C1 segment of cervical spinal cord (tissue), 14 donors: ENCODE data around the gene PBOV1.
"Not testable (repeated sequence)": the region's sequence is repeated elsewhere in the genome, so short reads cannot be mapped to it uniquely, and the experiment has no call there.

Source experiments
- DNase-seq, 14 donors: peaks; one replicate each; lab custom pipeline; 2025; lab: John Stamatoyannopoulos, UW

Gene PBOV1

GRCh38 chr6:138238368-138238767 is 20.1 kb upstream of the PBOV1 start:
- DNase-seq, result no peak

GRCh38 chr6:138237463-138237862 is 19.2 kb upstream of the PBOV1 start:
- DNase-seq, result no peak

DNA sequence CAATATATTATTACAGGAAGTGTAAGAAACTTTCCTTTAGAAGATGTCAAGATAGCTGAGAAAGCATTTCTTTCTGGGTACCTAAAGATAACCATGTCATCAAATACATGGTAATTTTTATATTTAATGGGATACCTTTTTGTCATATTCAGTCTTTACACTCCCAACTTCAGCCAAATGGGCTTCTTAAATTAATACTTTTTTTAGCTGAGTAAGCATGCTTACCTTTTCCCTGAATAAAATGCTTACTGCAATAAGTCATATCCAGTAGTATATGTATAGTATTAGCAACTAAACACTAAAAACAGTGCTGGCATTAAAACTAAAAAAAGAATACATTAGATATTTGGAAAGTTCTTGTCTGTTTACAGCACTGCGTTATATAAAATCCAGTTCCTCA is 17.4 kb upstream of the PBOV1 start:
- DNase-seq, result no peak

- no peak for DNase-seq
These were observed 16.9 kb upstream of the PBOV1 start for GRCh38 chr6:138235205-138235604.

- DNase-seq, result no peak
These were observed 16.1 kb upstream of the PBOV1 start for GRCh38 chr6:138234363-138234762.

DNA sequence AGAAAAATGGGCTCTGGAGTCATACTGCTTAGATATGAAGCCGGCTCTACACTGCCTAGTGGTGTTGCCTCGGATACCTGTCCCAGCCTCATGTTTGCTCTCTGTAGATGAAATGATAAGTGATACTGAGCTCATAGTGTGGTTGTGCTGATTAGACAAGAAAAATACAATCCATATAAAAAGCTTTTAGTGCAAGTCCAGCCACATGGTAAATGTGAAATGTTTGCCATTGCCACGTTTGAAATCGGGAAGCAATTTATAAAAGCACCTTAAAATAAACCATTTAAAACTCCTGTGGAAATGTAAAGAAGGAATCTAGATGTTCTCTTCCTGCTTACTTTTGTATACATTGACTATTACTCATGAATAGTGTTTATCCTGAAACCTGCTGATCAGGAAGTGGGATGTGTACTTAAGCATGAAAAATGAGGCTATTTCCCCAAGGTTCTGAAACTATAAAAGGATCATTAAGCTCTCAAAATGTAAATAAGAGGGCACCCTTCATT is 13.1 kb upstream of the PBOV1 start:
- peak in 1 of 14 donors; percentile 64 for DNase-seq

GRCh38 chr6:138230759-138231380 is 12.6 kb upstream of the PBOV1 start:
- DNase-seq, result peak in 1 of 14 donors; percentile 64

GRCh38 chr6:138230221-138230620 is 11.9 kb upstream of the PBOV1 start:
- DNase-seq, result peak in 1 of 14 donors; percentile 29

- DNase-seq, result peak in 1 of 14 donors; percentile 33
These were observed 11.4 kb upstream of the PBOV1 start for GRCh38 chr6:138229663-138230179.

GRCh38 chr6:138229072-138229471 is 10.8 kb upstream of the PBOV1 start:
- no peak for DNase-seq

GRCh38 chr6:138227316-138227781 is 9.1 kb upstream of the PBOV1 start:
- DNase-seq, result no peak

DNA sequence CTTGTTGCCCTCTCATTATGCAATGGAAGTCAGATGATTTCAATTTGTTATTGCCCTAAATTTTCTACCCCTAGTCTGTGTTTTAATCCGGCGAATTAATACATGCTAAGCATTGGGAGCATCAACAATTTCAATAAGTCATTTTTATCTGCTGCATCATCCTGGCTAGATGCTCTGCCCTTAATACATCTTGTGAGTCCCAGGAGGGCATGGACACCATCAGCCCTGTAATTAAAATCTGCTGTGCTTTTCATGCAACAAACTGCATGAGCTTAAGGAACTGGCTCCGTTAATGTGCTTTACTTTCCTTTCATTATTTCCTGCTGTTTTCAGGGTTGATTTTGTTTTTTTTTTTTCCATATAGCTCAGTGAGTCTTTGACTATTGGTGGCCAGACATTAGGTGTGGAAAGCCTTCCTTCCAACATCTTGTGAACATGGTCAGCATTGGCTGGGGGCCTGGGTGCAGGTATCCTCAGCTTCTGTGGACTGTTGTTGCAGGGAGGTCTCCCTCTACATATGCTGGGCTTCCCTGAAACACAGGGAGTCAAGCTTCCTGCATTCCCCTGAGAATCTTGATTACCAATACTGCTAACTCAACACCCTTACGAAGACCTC is 8.5 kb upstream of the PBOV1 start:
- peak in 1 of 14 donors; percentile 39 for DNase-seq

GRCh38 chr6:138225953-138226352 is 7.7 kb upstream of the PBOV1 start:
- DNase-seq, result no peak

- no peak for DNase-seq
These were observed 4.7 kb upstream of the PBOV1 start for GRCh38 chr6:138222901-138223546.

DNA sequence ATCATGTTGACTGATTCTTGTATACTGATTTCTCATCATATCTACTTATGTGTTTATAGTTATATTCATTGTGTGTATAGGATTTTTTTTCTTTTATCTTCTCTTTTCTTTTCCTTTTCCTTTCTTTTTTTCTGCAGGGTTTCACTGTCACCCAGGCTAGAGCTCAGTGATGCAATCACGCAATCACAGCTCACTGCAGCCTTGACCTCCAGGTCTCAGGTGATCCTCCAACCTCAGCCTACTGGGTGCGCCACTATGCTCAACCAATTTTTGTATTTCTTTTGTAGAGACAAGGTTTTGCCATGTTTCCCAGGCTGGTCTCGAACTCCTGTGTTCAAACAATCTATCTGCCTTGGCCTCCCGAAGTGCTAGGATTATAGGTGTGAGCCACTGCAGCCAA is 1.6 kb upstream of the PBOV1 start:
- no peak for DNase-seq

DNA sequence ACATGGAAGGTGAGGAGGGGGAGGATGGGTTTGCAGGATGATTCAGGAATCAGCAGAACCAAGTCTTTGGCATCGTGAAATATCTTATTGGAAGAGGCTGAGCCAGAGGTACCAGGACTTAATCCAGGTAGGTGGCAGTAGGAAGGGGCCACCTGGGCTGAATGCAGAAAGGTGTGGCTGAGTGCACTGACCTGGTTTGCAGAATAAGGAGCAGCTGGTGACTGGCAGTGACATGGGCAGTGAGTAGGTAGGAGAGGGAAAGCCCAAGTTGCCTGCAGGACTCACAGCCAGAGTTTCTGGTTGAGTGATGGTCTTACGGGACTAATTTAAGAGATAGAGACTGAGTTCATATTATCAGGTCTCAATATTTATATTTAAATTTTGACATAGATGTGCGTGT is 1.1 kb upstream of the PBOV1 start:
- peak in 1 of 14 donors; percentile 51 for DNase-seq

- no peak for DNase-seq
These were observed 3.1 kb downstream of the PBOV1 start for GRCh38 chr6:138215093-138215782.

DNA sequence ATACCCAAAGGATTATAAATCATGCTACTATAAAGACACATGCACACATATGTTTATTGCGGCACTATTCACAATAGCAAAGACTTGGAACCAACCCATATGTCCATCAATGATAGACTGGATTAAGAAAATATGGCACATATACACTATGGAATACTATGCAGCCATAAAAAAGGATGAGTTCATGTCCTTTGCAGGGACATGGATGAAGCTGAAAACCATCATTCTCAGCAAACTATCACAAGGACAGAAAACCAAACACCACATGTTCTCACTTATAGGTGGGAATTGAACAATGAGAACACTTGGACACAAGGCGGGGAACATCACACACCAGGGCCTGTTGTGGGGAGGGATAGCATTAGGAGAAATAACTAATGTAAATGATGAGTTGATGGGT is 5.8 kb downstream of the PBOV1 start:
- DNase-seq, result not testable (repeated sequence)

DNA sequence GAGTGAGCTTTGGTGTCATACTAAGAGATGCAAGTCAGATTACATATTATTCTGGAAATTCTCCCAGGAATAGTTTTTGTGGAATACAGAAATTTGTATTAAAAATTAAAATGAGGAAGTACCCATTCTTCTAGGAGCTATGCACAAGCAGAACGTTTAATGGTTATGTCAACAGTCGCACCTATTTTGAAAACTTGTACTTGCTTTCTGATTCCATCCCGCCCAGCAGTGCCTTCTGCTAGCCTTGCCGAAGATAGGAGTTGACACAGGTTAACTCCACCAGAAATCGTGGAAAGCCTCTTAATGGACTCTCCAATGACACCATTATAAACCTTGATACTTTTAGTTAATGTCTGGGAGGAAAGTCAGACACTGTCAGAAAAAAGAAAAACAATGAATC is 6.7 kb downstream of the PBOV1 start:
- no peak for DNase-seq

- DNase-seq, result peak in 3 of 14 donors; percentile 9 to 21 (median 15)
These were observed 7.2 kb downstream of the PBOV1 start for GRCh38 chr6:138211048-138211581.

GRCh38 chr6:138206862-138207261 is 11.4 kb downstream of the PBOV1 start:
- DNase-seq, result peak in 2 of 14 donors; percentile 20 to 94
